IMR-90 (cell line): ENCODE data around the gene CYB5R3. TPM values are rescaled to one million over a fixed set of nuclear protein-coding genes. Genes with fewer than 3 reads are reported as not detected.

Experiments used
- ATAC-seq: fragments of 200-7000 bp; cut with Tn5 transposase; 2 replicates; pipeline ENCODE4 v1.9.1; 2020; ENCODE audit warnings: low read depth, mild to moderate bottlenecking, moderate library complexity
- BruUV-seq: library from RNA; stranded (reverse); fragments of 400-500 nt; replicated peaks from 2 replicates; lab custom pipeline; 2021; lab: Mats Ljungman, UMichigan
- CTCF ChIA-PET: fragments of 300-600 bp; formaldehyde crosslinking; extraction: SDS; loops from one replicate; lab custom pipeline; 2021; ENCODE audit warnings: antibody characterized with exemption; lab: Yijun Ruan, JAX
- POLR2A ChIA-PET: fragments of 300-600 bp; sonication (Branson Sonifier 250); formaldehyde crosslinking; loops from one replicate; lab custom pipeline; 2022; ENCODE audit warnings: antibody characterized with exemption; ENCODE audit not compliant: unreplicated experiment; lab: Charles Lee
- DNase-seq: peaks from one replicate; pipeline ENCODE4 v3.0.0; 2013
- H2AFZ ChIP-seq: replicated peaks from 2 replicates; pipeline ENCODE3; 2013; ENCODE audit warnings: low read length, mild to moderate bottlenecking; ENCODE audit not compliant: poor library complexity
- H2AK5ac ChIP-seq: 2 replicates; pipeline ENCODE4 v1.6.1; 2013; ENCODE audit warnings: low read depth, low read length, inconsistent platforms
- H2AK9ac ChIP-seq: replicated peaks from 2 replicates; pipeline ENCODE3; 2013; ENCODE audit warnings: mild to moderate bottlenecking, low read depth, low read length, moderate library complexity; ENCODE audit not compliant: poor library complexity
- H2BK120ac ChIP-seq: 2 replicates; pipeline ENCODE4 v1.6.1; 2013; ENCODE audit warnings: low read depth, low read length, inconsistent platforms
- H2BK15ac ChIP-seq: 3 replicates; pipeline ENCODE4 v1.6.1; 2013; ENCODE audit warnings: low read depth, low read length, inconsistent platforms
- H2BK20ac ChIP-seq: 2 replicates; pipeline ENCODE4 v1.6.1; 2013; ENCODE audit warnings: low read depth, mild to moderate bottlenecking, inconsistent platforms, low read length, moderate library complexity
- H2BK5ac ChIP-seq: 2 replicates; pipeline ENCODE4 v1.6.1; 2013; ENCODE audit warnings: mild to moderate bottlenecking, low read depth, low read length, inconsistent platforms; ENCODE audit not compliant: poor library complexity, severe bottlenecking
- H3K14ac ChIP-seq: replicated peaks from 2 replicates; pipeline ENCODE4 v1.6.1; 2013; ENCODE audit warnings: low read depth, low read length, inconsistent platforms
- H3K18ac ChIP-seq: 2 replicates; pipeline ENCODE4 v1.6.1; 2013; ENCODE audit warnings: low read depth, low read length, control low read depth
- H3K23ac ChIP-seq: 2 replicates; pipeline ENCODE4 v1.6.1; 2013; ENCODE audit warnings: low read depth, low read length, inconsistent platforms
- H3K27ac ChIP-seq: 2 replicates; pipeline ENCODE4 v1.5.1; 2013; ENCODE audit warnings: mild to moderate bottlenecking, control low read depth, low read length; ENCODE audit not compliant: insufficient read depth
- H3K27me3 ChIP-seq: 2 replicates; pipeline ENCODE4 v1.6.1; 2013; ENCODE audit warnings: low read length; ENCODE audit not compliant: control insufficient read depth, insufficient read depth
- H3K36me3 ChIP-seq: 2 replicates; pipeline ENCODE4 v1.6.1; 2013; ENCODE audit warnings: low read length, mixed read lengths; ENCODE audit not compliant: control insufficient read depth, insufficient read depth
- H3K4ac ChIP-seq: 2 replicates; pipeline ENCODE4 v1.6.1; 2013; ENCODE audit warnings: low read depth, low read length, inconsistent platforms
- H3K4me1 ChIP-seq: 2 replicates; pipeline ENCODE4 v1.6.1; 2013; ENCODE audit warnings: low read length, mixed read lengths; ENCODE audit not compliant: control insufficient read depth, insufficient read depth
- H3K4me2 ChIP-seq: 2 replicates; pipeline ENCODE4 v1.6.1; 2013; ENCODE audit warnings: low read depth, mild to moderate bottlenecking, control low read depth, low read length, moderate library complexity
- H3K4me3 ChIP-seq: 2 replicates; pipeline ENCODE4 v1.5.1; 2013; ENCODE audit warnings: low read depth, mild to moderate bottlenecking, control low read depth, low read length, moderate library complexity; ENCODE audit not compliant: insufficient read depth
- H3K56ac ChIP-seq: 2 replicates; pipeline ENCODE4 v1.6.1; 2013; ENCODE audit warnings: low read length, inconsistent platforms; ENCODE audit not compliant: insufficient read depth; ENCODE audit errors: extremely low read depth
- H3K79me1 ChIP-seq, 2 experiments: 2 replicates each; pipeline ENCODE4 v1.6.1; 2013; ENCODE audit warnings: low read length in 2 of 2, inconsistent platforms in 1 of 2, low read depth in 1 of 2
- H3K9ac ChIP-seq: 2 replicates; pipeline ENCODE4 v1.6.1; 2013; ENCODE audit warnings: low read depth, low read length, control low read depth
- H3K9me1 ChIP-seq: 2 replicates; pipeline ENCODE4 v1.6.1; 2013; ENCODE audit warnings: low read length, inconsistent platforms; ENCODE audit not compliant: insufficient read depth
- H3K9me3 ChIP-seq: 2 replicates; pipeline ENCODE4 v1.6.1; 2013; ENCODE audit warnings: low read length; ENCODE audit not compliant: control insufficient read depth, insufficient read depth
- H4K20me1 ChIP-seq: 2 replicates; pipeline ENCODE4 v1.6.1; 2013; ENCODE audit warnings: low read length, inconsistent platforms; ENCODE audit not compliant: insufficient read depth
- H4K5ac ChIP-seq: 2 replicates; pipeline ENCODE4 v1.6.1; 2013; ENCODE audit warnings: mild to moderate bottlenecking, low read depth, low read length, control low read depth
- H4K8ac ChIP-seq, 2 experiments: 2 replicates each; pipeline ENCODE4 v1.6.1; 2013; ENCODE audit warnings: low read depth in 2 of 2, low read length in 2 of 2, control low read depth in 1 of 2, inconsistent platforms in 1 of 2
- H4K91ac ChIP-seq: 2 replicates; pipeline ENCODE4 v1.6.1; 2013; ENCODE audit warnings: low read depth, low read length, inconsistent platforms; ENCODE audit not compliant: insufficient read depth
- BHLHE40 ChIP-seq: fragments of 150-350 bp; IDR thresholded peaks from 2 replicates; pipeline ENCODE4 v1.6.1; 2016; ENCODE audit warnings: mild to moderate bottlenecking, low read depth, low read length
- CEBPB ChIP-seq: IDR thresholded peaks from 2 replicates; pipeline ENCODE4 v1.6.1; 2012; ENCODE audit warnings: low read depth, low read length, improper control_type of control experiment
- CHD1 ChIP-seq: IDR thresholded peaks from 2 replicates; pipeline ENCODE4 v1.6.1; 2012; ENCODE audit warnings: low read depth, low read length, improper control_type of control experiment
- CTCF ChIP-seq: conservative IDR thresholded peaks from 2 replicates; pipeline ENCODE4 v1.5.1; 2012; ENCODE audit warnings: mild to moderate bottlenecking, low read depth, low read length, improper control_type of control experiment
- ELK1 ChIP-seq: fragments of 150-350 bp; IDR thresholded peaks from 2 replicates; pipeline ENCODE4 v1.6.1; 2016; ENCODE audit warnings: low read depth, mild to moderate bottlenecking, low read length, moderate library complexity, borderline replicate concordance
- FOS ChIP-seq: fragments of 150-350 bp; IDR thresholded peaks from 2 replicates; pipeline ENCODE4 v1.6.1; 2016; ENCODE audit warnings: low read depth, low read length
- MAFK ChIP-seq: IDR thresholded peaks from 2 replicates; pipeline ENCODE4 v1.6.1; 2012; ENCODE audit warnings: low read depth, low read length, improper control_type of control experiment
- MAZ ChIP-seq: IDR thresholded peaks from 2 replicates; pipeline ENCODE4 v1.6.1; 2012; ENCODE audit warnings: low read depth, mild to moderate bottlenecking, low read length, improper control_type of control experiment, moderate library complexity, borderline replicate concordance
- MXI1 ChIP-seq: IDR thresholded peaks from 2 replicates; pipeline ENCODE4 v1.6.1; 2012; ENCODE audit warnings: low read depth, mild to moderate bottlenecking, low read length, moderate library complexity, borderline replicate concordance
- NFE2L2 ChIP-seq: fragments of 150-350 bp; IDR thresholded peaks from 2 replicates; pipeline ENCODE4 v1.6.1; 2016; ENCODE audit warnings: low read depth, mild to moderate bottlenecking, low read length
- POLR2A ChIP-seq: IDR thresholded peaks from 2 replicates; pipeline ENCODE4 v1.6.1; 2012; ENCODE audit warnings: mild to moderate bottlenecking, low read depth, low read length
- RAD21 ChIP-seq: IDR thresholded peaks from 2 replicates; pipeline ENCODE4 v1.6.1; 2012; ENCODE audit warnings: low read length, improper control_type of control experiment
- RCOR1 ChIP-seq: IDR thresholded peaks from 2 replicates; pipeline ENCODE4 v1.6.1; 2012; ENCODE audit warnings: mild to moderate bottlenecking, low read length, improper control_type of control experiment; ENCODE audit not compliant: insufficient replicate concordance
- RFX5 ChIP-seq: IDR thresholded peaks from 2 replicates; pipeline ENCODE4 v1.8.0; 2012; ENCODE audit warnings: low read depth, mild to moderate bottlenecking, low read length, moderate library complexity
- SMC3 ChIP-seq: fragments of 150-350 bp; IDR thresholded peaks from 2 replicates; pipeline ENCODE4 v1.6.1; 2016; ENCODE audit warnings: low read depth, mild to moderate bottlenecking, antibody characterized with exemption, low read length, moderate library complexity
- USF2 ChIP-seq: fragments of 150-350 bp; IDR thresholded peaks from 2 replicates; pipeline ENCODE4 v1.6.1; 2017; ENCODE audit warnings: mild to moderate bottlenecking, antibody characterized with exemption, low read length, low read depth
- WGBS, 2 experiments: methylation state at CpG; one replicate each; pipeline versions ENCODE4 v1.1.5 to v1.1.7; 2013; ENCODE audit warnings: missing lambda C conversion rate in 2 of 2; ENCODE audit not compliant: insufficient read length in 1 of 2; ENCODE audit errors: extremely low coverage in 2 of 2; 5-methylcytosine and 5-hydroxymethylcytosine counted together
- dilution Hi-C: fragments of 300-500 bp; cut with HindIII; formaldehyde crosslinking; loops from one replicate; pipeline ENCODE4 v1.14.3; 2018; ENCODE audit warnings: low sequenced_read_pairs; ENCODE audit not compliant: unreplicated experiment
- in situ Hi-C: fragments of 300-500 bp; cut with MboI; formaldehyde crosslinking; loops from 3 replicates; pipeline ENCODE4 v1.14.3; 2019; ENCODE audit warnings: low sequenced_read_pairs, inconsistent platforms, mixed read lengths
- intact Hi-C: fragments of 100-400 bp; cut with micrococcal nuclease; formaldehyde crosslinking; loops from 2 replicates; pipeline ENCODE4 v1.10.0; 2022
- polyA plus RNA-seq, 3 experiments: library from polyadenylated mRNA; depleted of rRNA; stranded (reverse); fragments of >200 nt; gene quantifications; 2 replicates each; pipeline ENCODE4 v1.2.3, GENCODE V29; 2012; ENCODE audit warnings: low replicate concordance in 1 of 3
- total RNA-seq: library from RNA; depleted of rRNA; stranded (reverse); fragments of >200 nt; gene quantifications from 2 replicates; pipeline ENCODE4 v1.2.3, GENCODE V29; 2012

Gene CYB5R3
- total and polyA plus RNA-seq, 2 of the 4 experiments (the other 2 are of a cell fraction) = 44.1 to 362 TPM

GRCh38 chr22:42626951-42627625 is 22.1 kb downstream of the CYB5R3 start:
- DNase-seq (no peak), ATAC-seq (no peak)
- Histone ChIP-seq H3K4me2 (no peak overlapping the region), H3K27ac (no peak overlapping the region), H3K9ac (no peak overlapping the region), H4K8ac (no peak overlapping the region), H2BK15ac (no peak overlapping the region), H2BK5ac (no peak overlapping the region), H2BK120ac (no peak overlapping the region), H3K36me3 (peaks cover 77% of the 10 kb centered on the region), H3K9me3 (no peaks in the 10 kb centered on the region), H3K18ac (no peak overlapping the region), H3K14ac (no peak overlapping the region), H4K91ac (no peak overlapping the region), H4K5ac (no peak overlapping the region), H3K4me1 (no peaks in the 10 kb centered on the region), H3K56ac (no peak overlapping the region), H2AFZ (no peak overlapping the region), H3K4ac (no peak overlapping the region), H2AK5ac (no peak overlapping the region), H2AK9ac (no peak overlapping the region), H3K27me3 (no peaks in the 10 kb centered on the region), H2BK20ac (no peak overlapping the region), H3K79me1 (peaks cover 13 to 39% of the 10 kb centered on the region in 2 experiments), H3K23ac (no peak overlapping the region), H4K20me1 (peaks cover 10% of the 10 kb centered on the region; the same call in 1 of the 2 replicates), H3K9me1 (0 out of 2 replicates have a peak, but pooled peaks cover 4% of the 10 kb centered on the region), H3K4me3 (no peak overlapping the region)
- dilution Hi-C loops (no loop called here), in situ Hi-C loops (no loop called here), intact Hi-C loops (no loop called here)
- no TSS peak for BruUV-seq
- CTCF ChIA-PET = no interaction called here
- POLR2A ChIA-PET = no interaction called here
- TF ChIP-seq RFX5 = no peak
- TF ChIP-seq MXI1 = no peak
- TF ChIP-seq POLR2A = no peak
- no peak for TF ChIP-seq ELK1
- TF ChIP-seq SMC3 = no peak
- TF ChIP-seq NFE2L2 = no peak
- TF ChIP-seq CEBPB = no peak
- no peak for TF ChIP-seq RCOR1
- no peak for TF ChIP-seq USF2
- TF ChIP-seq CTCF = no peak
- TF ChIP-seq BHLHE40 = no peak
- TF ChIP-seq FOS = no peak
- no peak for TF ChIP-seq MAFK
- no peak for TF ChIP-seq RAD21
- TF ChIP-seq CHD1 = no peak
- no peak for TF ChIP-seq MAZ
- 100% methylated on average over 2 of the region's 25 CpGs; no CpG with 5 or more reads in 1 of the 2 experiments for WGBS, 2 experiments
